H1 (cell line): ENCODE results near the gene TUBGCP6. TPM values are rescaled to one million over a fixed set of nuclear protein-coding genes. Genes with fewer than 3 reads are reported as not detected.

Source experiments
- BRCA1 ChIP-seq: IDR thresholded peaks from 2 replicates; pipeline ENCODE4 v1.6.1; 2012; ENCODE audit warnings: low read depth, low read length, improper control_type of control experiment
- polyA plus RNA-seq, 7 experiments: library from polyadenylated mRNA; depleted of rRNA in 3 of 7; stranded (reverse) in 5 of 7; unstranded in 2 of 7; fragments of >200 nt in 5 of 7; fragments of 200-250 nt in 2 of 7; gene quantifications; 1 replicate in 5 of 7; 2 replicates in 1 of 7; 4 replicates in 1 of 7; pipeline versions ENCODE4 v1.2.1 to v1.2.3, GENCODE V29; 2011 to 2013; ENCODE audit warnings: missing spikeins in 2 of 7, mixed read lengths in 2 of 7
- total RNA-seq: library from RNA; stranded (reverse); fragmentation: NEBNext Ultra II Directional; extraction: Animal tissue kit (Norgen Biotek cat#: 25700); gene quantifications from 2 replicates; pipeline ENCODE4 v1.2.1, GENCODE V29; 2021
- TF ChIP-seq, protein P1 (sequence below): fragments of 300-600 bp; sonication (generic); IDR thresholded peaks from 2 replicates; pipeline ENCODE4 v1.7.1; 2012; ENCODE audit warnings: low read length, moderate library complexity, mild to moderate bottlenecking, inconsistent platforms; ENCODE audit not compliant: insufficient replicate concordance

Gene TUBGCP6
- total and polyA plus RNA-seq, 2 of the 8 experiments (the other 6 are each of a cell fraction or from before 2014, with no cell fraction given): 24.2 to 24.7 TPM

DNA sequence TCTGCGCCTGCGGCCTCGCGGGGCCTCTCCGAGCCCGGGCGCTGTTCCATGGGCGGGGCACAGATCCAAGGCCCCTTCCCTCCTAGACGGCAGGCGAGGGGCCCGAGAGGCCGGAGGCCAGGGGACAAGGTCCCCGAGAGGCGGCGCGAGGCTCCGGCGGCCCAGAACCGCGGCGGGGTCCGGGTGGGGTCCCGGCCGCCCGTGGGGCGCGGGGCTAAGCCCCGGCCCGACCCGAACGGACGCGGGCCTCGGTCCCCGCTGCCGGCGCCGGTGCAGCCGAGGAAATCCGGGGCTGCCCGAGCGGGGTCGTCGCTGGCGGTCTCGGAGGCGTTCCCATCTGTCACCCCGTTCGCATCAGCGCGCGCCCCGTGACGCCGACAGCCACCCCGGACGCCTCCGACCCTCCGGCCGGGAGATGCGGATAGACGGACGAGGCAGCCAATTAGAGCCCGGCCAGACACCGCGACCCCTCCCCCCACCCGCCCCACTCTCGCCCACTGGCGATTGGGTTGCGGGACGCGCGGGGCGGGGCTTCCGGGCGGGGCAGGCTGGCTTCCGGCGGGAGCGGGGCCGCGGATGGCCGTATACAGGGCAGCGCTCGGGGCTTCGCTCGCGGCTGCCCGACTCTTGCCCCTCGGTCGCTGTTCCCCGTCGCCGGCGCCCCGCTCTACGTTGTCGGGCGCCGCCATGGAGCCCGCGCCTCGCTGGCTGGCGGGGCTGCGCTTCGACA is 44.2 kb downstream of the TUBGCP6 start, which contains the start of gene SELENOO (continued):
- TF ChIP-seq, protein P1, sequence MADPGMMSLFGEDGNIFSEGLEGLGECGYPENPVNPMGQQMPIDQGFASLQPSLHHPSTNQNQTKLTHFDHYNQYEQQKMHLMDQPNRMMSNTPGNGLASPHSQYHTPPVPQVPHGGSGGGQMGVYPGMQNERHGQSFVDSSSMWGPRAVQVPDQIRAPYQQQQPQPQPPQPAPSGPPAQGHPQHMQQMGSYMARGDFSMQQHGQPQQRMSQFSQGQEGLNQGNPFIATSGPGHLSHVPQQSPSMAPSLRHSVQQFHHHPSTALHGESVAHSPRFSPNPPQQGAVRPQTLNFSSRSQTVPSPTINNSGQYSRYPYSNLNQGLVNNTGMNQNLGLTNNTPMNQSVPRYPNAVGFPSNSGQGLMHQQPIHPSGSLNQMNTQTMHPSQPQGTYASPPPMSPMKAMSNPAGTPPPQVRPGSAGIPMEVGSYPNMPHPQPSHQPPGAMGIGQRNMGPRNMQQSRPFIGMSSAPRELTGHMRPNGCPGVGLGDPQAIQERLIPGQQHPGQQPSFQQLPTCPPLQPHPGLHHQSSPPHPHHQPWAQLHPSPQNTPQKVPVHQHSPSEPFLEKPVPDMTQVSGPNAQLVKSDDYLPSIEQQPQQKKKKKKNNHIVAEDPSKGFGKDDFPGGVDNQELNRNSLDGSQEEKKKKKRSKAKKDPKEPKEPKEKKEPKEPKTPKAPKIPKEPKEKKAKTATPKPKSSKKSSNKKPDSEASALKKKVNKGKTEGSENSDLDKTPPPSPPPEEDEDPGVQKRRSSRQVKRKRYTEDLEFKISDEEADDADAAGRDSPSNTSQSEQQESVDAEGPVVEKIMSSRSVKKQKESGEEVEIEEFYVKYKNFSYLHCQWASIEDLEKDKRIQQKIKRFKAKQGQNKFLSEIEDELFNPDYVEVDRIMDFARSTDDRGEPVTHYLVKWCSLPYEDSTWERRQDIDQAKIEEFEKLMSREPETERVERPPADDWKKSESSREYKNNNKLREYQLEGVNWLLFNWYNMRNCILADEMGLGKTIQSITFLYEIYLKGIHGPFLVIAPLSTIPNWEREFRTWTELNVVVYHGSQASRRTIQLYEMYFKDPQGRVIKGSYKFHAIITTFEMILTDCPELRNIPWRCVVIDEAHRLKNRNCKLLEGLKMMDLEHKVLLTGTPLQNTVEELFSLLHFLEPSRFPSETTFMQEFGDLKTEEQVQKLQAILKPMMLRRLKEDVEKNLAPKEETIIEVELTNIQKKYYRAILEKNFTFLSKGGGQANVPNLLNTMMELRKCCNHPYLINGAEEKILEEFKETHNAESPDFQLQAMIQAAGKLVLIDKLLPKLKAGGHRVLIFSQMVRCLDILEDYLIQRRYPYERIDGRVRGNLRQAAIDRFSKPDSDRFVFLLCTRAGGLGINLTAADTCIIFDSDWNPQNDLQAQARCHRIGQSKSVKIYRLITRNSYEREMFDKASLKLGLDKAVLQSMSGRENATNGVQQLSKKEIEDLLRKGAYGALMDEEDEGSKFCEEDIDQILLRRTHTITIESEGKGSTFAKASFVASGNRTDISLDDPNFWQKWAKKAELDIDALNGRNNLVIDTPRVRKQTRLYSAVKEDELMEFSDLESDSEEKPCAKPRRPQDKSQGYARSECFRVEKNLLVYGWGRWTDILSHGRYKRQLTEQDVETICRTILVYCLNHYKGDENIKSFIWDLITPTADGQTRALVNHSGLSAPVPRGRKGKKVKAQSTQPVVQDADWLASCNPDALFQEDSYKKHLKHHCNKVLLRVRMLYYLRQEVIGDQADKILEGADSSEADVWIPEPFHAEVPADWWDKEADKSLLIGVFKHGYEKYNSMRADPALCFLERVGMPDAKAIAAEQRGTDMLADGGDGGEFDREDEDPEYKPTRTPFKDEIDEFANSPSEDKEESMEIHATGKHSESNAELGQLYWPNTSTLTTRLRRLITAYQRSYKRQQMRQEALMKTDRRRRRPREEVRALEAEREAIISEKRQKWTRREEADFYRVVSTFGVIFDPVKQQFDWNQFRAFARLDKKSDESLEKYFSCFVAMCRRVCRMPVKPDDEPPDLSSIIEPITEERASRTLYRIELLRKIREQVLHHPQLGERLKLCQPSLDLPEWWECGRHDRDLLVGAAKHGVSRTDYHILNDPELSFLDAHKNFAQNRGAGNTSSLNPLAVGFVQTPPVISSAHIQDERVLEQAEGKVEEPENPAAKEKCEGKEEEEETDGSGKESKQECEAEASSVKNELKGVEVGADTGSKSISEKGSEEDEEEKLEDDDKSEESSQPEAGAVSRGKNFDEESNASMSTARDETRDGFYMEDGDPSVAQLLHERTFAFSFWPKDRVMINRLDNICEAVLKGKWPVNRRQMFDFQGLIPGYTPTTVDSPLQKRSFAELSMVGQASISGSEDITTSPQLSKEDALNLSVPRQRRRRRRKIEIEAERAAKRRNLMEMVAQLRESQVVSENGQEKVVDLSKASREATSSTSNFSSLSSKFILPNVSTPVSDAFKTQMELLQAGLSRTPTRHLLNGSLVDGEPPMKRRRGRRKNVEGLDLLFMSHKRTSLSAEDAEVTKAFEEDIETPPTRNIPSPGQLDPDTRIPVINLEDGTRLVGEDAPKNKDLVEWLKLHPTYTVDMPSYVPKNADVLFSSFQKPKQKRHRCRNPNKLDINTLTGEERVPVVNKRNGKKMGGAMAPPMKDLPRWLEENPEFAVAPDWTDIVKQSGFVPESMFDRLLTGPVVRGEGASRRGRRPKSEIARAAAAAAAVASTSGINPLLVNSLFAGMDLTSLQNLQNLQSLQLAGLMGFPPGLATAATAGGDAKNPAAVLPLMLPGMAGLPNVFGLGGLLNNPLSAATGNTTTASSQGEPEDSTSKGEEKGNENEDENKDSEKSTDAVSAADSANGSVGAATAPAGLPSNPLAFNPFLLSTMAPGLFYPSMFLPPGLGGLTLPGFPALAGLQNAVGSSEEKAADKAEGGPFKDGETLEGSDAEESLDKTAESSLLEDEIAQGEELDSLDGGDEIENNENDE: no peak
- TF ChIP-seq BRCA1: no peak
- TF ChIP-seq, all 59 proteins: peak for 9
